HepG2 (cell line): Measurements from ENCODE around the gene QSOX1. TPM values are rescaled to one million over a fixed set of nuclear protein-coding genes. Genes with fewer than 3 reads are reported as not detected.

Experiments used
- ATAC-seq: fragments of 200-7000 bp; cut with Tn5 transposase; 3 replicates; pipeline ENCODE4 v1.9.1; 2020; ENCODE audit warnings: mild to moderate bottlenecking, moderate library complexity
- BruUV-seq: library from RNA; stranded (reverse); fragments of 400-500 nt; replicated peaks from 2 replicates; lab custom pipeline; 2021; lab: Mats Ljungman, UMichigan
- CTCF ChIA-PET: fragments of 300-600 bp; formaldehyde crosslinking; extraction: SDS; loops from one replicate; lab custom pipeline; 2021; ENCODE audit warnings: low total read pairs, inconsistent platforms, low intra/inter-chr PET ratio; lab: Yijun Ruan, JAX
- POLR2A ChIA-PET: fragments of 350-600 bp; sonication (Branson Sonifier 250); formaldehyde crosslinking; loops from one replicate; lab custom pipeline; 2020; ENCODE audit warnings: antibody characterized with exemption, inconsistent platforms; lab: Yijun Ruan, JAX
- DNase-seq: peaks from one replicate; pipeline ENCODE4 v3.0.0-alpha.2; 2015; ENCODE audit warnings: low spot score
- FAIRE-seq: peaks from 3 replicates; lab custom pipeline; 2011; peaks lifted over from hg19 to GRCh38; lab: Jason Lieb, UNC
- H2AFZ ChIP-seq: one replicate; pipeline ENCODE4 v1.6.1; 2011; ENCODE audit warnings: low read length, inconsistent platforms
- H3K27ac ChIP-seq: fragments of 300-600 bp; 3 replicates; pipeline ENCODE4 v1.8.0; 2011; ENCODE audit warnings: mixed run types, mild to moderate bottlenecking, mixed read lengths, low read length, inconsistent platforms; ENCODE audit not compliant: insufficient read depth; ENCODE audit errors: extremely low read length
- H3K27me3 ChIP-seq, 2 experiments: fragments of 200-600 bp in 1 of 2; 2 replicates in 1 of 2; 3 replicates in 1 of 2; pipeline versions ENCODE4 v1.6.0 to v1.8.0; 2011; ENCODE audit warnings: low read length in 2 of 2, mild to moderate bottlenecking in 2 of 2, moderate library complexity in 2 of 2, inconsistent platforms in 1 of 2; ENCODE audit not compliant: insufficient read depth in 2 of 2, control insufficient read depth in 1 of 2
- H3K36me3 ChIP-seq, 2 experiments: fragments of 200-600 bp in 1 of 2; replicated peaks in 1 of 2; 2 replicates in 1 of 2; 3 replicates in 1 of 2; pipeline versions ENCODE4 v1.5.1 to v1.8.0; 2011; ENCODE audit warnings: low read length in 2 of 2, inconsistent platforms in 1 of 2; ENCODE audit not compliant: insufficient read depth in 2 of 2, control insufficient read depth in 1 of 2
- H3K4me1 ChIP-seq: 2 replicates; pipeline ENCODE4 v1.5.1; 2012; ENCODE audit warnings: low read length, inconsistent platforms; ENCODE audit not compliant: insufficient read depth
- H3K4me2 ChIP-seq: 2 replicates; pipeline ENCODE4 v1.6.0; 2011; ENCODE audit warnings: low read depth, low read length, inconsistent platforms
- H3K4me3 ChIP-seq, 3 experiments: fragments of 200-600 bp in 1 of 3; sonication (generic), shearing (Covaris generic) in 1 of 3; replicated peaks in 1 of 3; 2 replicates each; pipeline ENCODE4 v1.5.1; 2011 to 2016; ENCODE audit warnings: low read length in 3 of 3, inconsistent platforms in 2 of 3, low read depth in 2 of 3, mild to moderate bottlenecking in 2 of 3, control low read depth in 1 of 3, mixed read lengths in 1 of 3; ENCODE audit not compliant: insufficient read depth in 1 of 3
- H3K79me2 ChIP-seq: one replicate; pipeline ENCODE4 v1.6.1; 2011; ENCODE audit warnings: low read length, inconsistent platforms; ENCODE audit not compliant: insufficient read depth
- H3K9ac ChIP-seq: 2 replicates; pipeline ENCODE4 v1.6.0; 2011; ENCODE audit warnings: mild to moderate bottlenecking, low read depth, low read length, inconsistent platforms; ENCODE audit not compliant: insufficient read depth
- H3K9me3 ChIP-seq: 2 replicates; pipeline ENCODE4 v1.5.1; 2012; ENCODE audit warnings: mild to moderate bottlenecking, low read length
- H4K20me1 ChIP-seq: 2 replicates; pipeline ENCODE4 v1.6.0; 2011; ENCODE audit warnings: inconsistent platforms, mild to moderate bottlenecking, low read length, moderate library complexity; ENCODE audit not compliant: insufficient read depth
- IKZF4 ChIP-seq: sonication (generic); formaldehyde crosslinking; IDR thresholded peaks from 2 replicates; pipeline ENCODE4 v1.5.1; 2020; ENCODE audit warnings: borderline replicate concordance, mild to moderate bottlenecking, low read depth, missing genetic modification reagents; ENCODE audit errors: not compliant biosample characterization
- KDM4B ChIP-seq: sonication (generic); formaldehyde crosslinking; IDR thresholded peaks from 2 replicates; pipeline ENCODE4 v1.4.0; 2020; ENCODE audit warnings: missing genetic modification reagents
- SETDB1 ChIP-seq: sonication (generic); formaldehyde crosslinking; IDR thresholded peaks from 2 replicates; pipeline ENCODE4 v1.5.1; 2020; ENCODE audit warnings: missing genetic modification reagents, mild to moderate bottlenecking, borderline replicate concordance
- SMARCC2 ChIP-seq: fragments of 450-650 bp; IDR thresholded peaks from 2 replicates; pipeline ENCODE4 v1.6.1; 2017; ENCODE audit warnings: antibody characterized with exemption, mild to moderate bottlenecking
- TSC22D2 ChIP-seq: sonication (generic); formaldehyde crosslinking; IDR thresholded peaks from 2 replicates; pipeline ENCODE4 v1.5.1; 2020; ENCODE audit warnings: missing genetic modification reagents, mild to moderate bottlenecking, borderline replicate concordance
- ZBTB34 ChIP-seq: sonication (generic); formaldehyde crosslinking; IDR thresholded peaks from 2 replicates; pipeline ENCODE4 v1.8.0; 2022; ENCODE audit warnings: mild to moderate bottlenecking, missing genetic modification reagents
- ZMAT3 ChIP-seq: sonication (generic); formaldehyde crosslinking; conservative IDR thresholded peaks from 2 replicates; pipeline ENCODE4 v1.7.0; 2021; ENCODE audit warnings: missing genetic modification reagents
- ZMYM2 ChIP-seq: sonication (generic); formaldehyde crosslinking; IDR thresholded peaks from 2 replicates; pipeline ENCODE4 v1.8.0; 2022; ENCODE audit warnings: mild to moderate bottlenecking, missing genetic modification reagents
- ZNF24 ChIP-seq: fragments of 450-650 bp; IDR thresholded peaks from 2 replicates; pipeline ENCODE4 v1.6.1; 2017; ENCODE audit warnings: antibody characterized with exemption, mild to moderate bottlenecking
- ZNF264 ChIP-seq: sonication (generic); formaldehyde crosslinking; IDR thresholded peaks from 2 replicates; pipeline ENCODE4 v1.4.0; 2020; ENCODE audit warnings: missing genetic modification reagents
- ZNF382 ChIP-seq: sonication (generic); formaldehyde crosslinking; IDR thresholded peaks from 2 replicates; pipeline ENCODE4 v1.5.0; 2020; ENCODE audit warnings: missing genetic modification reagents, mild to moderate bottlenecking, borderline replicate concordance
- ZNF713 ChIP-seq: sonication (generic); formaldehyde crosslinking; IDR thresholded peaks from 2 replicates; pipeline ENCODE4 v1.4.0; 2020; ENCODE audit warnings: mild to moderate bottlenecking, missing genetic modification reagents
- ZSCAN21 ChIP-seq: sonication (generic); formaldehyde crosslinking; IDR thresholded peaks from 2 replicates; pipeline ENCODE4 v1.8.0; 2022; ENCODE audit warnings: mild to moderate bottlenecking, missing genetic modification reagents, moderate library complexity, borderline replicate concordance
- WGBS: methylation state at CpG from one replicate; pipeline ENCODE4 v1.1.6; 2017; ENCODE audit warnings: low lambda C conversion rate; 5-methylcytosine and 5-hydroxymethylcytosine counted together
- in situ Hi-C: cut with HindIII; loops from 2 replicates; pipeline ENCODE4 v1.10.0; 2017; ENCODE audit warnings: low pct_unique_long_range_greater_than_20kb; ENCODE audit not compliant: extremely low pct_ligation_motif_present
- intact Hi-C: fragments of 100-400 bp; cut with micrococcal nuclease; formaldehyde crosslinking; loops from one replicate; pipeline ENCODE4 v1.10.0; 2022; ENCODE audit not compliant: unreplicated experiment
- polyA plus RNA-seq, 8 experiments: library from polyadenylated mRNA; depleted of rRNA in 3 of 8; stranded (reverse) in 7 of 8; unstranded in 1 of 8; fragments of >200 nt; fragmentation: Illumina TruSeq in 4 of 8; extraction: Trizol in 4 of 8; gene quantifications; 2 replicates each; pipeline versions ENCODE4 v1.2.1 to v1.2.3, GENCODE V29; 2011 to 2016; ENCODE audit warnings: low read depth in 4 of 8, missing spikeins in 1 of 8, mixed read lengths in 1 of 8; ENCODE audit not compliant: insufficient read depth in 1 of 8
- total RNA-seq, 5 experiments: library from RNA; depleted of rRNA; stranded (reverse); fragments of >200 nt; fragmentation: Illumina TruSeq; extraction: Trizol; gene quantifications; 2 replicates each; pipeline ENCODE4 v1.2.3, GENCODE V29; 2016; ENCODE audit warnings: low read depth in 1 of 5
- TF ChIP-seq, protein P1 (sequence below), 2 experiments: sonication (generic) in 1 of 2; formaldehyde crosslinking in 1 of 2; IDR thresholded peaks; 2 replicates each; pipeline versions ENCODE4 v1.6.1 to v1.9.0; 2014 to 2022; ENCODE audit warnings: antibody characterized with exemption in 1 of 2, borderline replicate concordance in 1 of 2, inconsistent platforms in 1 of 2, low read depth in 1 of 2, missing genetic modification reagents in 1 of 2

The QSOX1 gene
- total and polyA plus RNA-seq, 2 of the 13 experiments (the other 11 are each of a cell fraction or from before 2014, with no cell fraction given) = 6.8 to 40.2 TPM

GRCh38 chr1:180151508-180151907 lies 3.2 kb upstream of the QSOX1 start:
- no peak for FAIRE-seq
- Histone ChIP-seq H4K20me1 (no peaks in the 10 kb centered on the region), H2AFZ (no peak overlapping the region), H3K36me3 (no peaks in the 10 kb centered on the region), H3K9ac (no peak overlapping the region), H3K79me2 (no peaks in the 10 kb centered on the region), H3K27me3 (peaks cover 0 to 47% of the 10 kb centered on the region in 2 experiments; a peak in 4 of 5 replicates), H3K27ac (no peak overlapping the region), H3K4me1 (peaks cover 32% of the 10 kb centered on the region), H3K9me3 (no peaks in the 10 kb centered on the region), H3K4me3 (no peak overlapping the region), H3K4me2 (no peak overlapping the region)
- CTCF ChIA-PET = no interaction called here
- in situ Hi-C loops = no loop called here
- no TSS peak for BruUV-seq
- POLR2A ChIA-PET = no interaction called here
- no peak for DNase-seq
- no peak for ATAC-seq
- intact Hi-C loops = loop anchor here (10.0 kb wide), 1 partner anchor 197 kb away; the partner anchor contains the start of gene CEP350
- no peak for TF ChIP-seq ZSCAN21 (CRISPR knock-in tag)
- TF ChIP-seq TSC22D2 (CRISPR knock-in tag) = no peak
- TF ChIP-seq ZNF264 = no peak
- TF ChIP-seq ZMYM2 (CRISPR knock-in tag) = no peak
- TF ChIP-seq SMARCC2 = no peak
- no peak for TF ChIP-seq ZNF382 (CRISPR knock-in tag)
- no peak for TF ChIP-seq ZMAT3 (CRISPR knock-in tag)
- no peak for TF ChIP-seq ZNF713 (CRISPR knock-in tag)
- TF ChIP-seq IKZF4 (CRISPR knock-in tag) = no peak
- no peak for TF ChIP-seq ZBTB34
- no peak for TF ChIP-seq ZNF24
- TF ChIP-seq, protein P1, sequence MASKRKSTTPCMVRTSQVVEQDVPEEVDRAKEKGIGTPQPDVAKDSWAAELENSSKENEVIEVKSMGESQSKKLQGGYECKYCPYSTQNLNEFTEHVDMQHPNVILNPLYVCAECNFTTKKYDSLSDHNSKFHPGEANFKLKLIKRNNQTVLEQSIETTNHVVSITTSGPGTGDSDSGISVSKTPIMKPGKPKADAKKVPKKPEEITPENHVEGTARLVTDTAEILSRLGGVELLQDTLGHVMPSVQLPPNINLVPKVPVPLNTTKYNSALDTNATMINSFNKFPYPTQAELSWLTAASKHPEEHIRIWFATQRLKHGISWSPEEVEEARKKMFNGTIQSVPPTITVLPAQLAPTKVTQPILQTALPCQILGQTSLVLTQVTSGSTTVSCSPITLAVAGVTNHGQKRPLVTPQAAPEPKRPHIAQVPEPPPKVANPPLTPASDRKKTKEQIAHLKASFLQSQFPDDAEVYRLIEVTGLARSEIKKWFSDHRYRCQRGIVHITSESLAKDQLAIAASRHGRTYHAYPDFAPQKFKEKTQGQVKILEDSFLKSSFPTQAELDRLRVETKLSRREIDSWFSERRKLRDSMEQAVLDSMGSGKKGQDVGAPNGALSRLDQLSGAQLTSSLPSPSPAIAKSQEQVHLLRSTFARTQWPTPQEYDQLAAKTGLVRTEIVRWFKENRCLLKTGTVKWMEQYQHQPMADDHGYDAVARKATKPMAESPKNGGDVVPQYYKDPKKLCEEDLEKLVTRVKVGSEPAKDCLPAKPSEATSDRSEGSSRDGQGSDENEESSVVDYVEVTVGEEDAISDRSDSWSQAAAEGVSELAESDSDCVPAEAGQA (IDR thresholded peaks at IDR 0.05; ENCODE audit: low read depth) = no peak
- TF ChIP-seq, protein P1 (CRISPR knock-in tag; IDR thresholded peaks at IDR 0.05; ENCODE audit: borderline replicate concordance) = no peak
- TF ChIP-seq SETDB1 (CRISPR knock-in tag) = no peak
- no peak for TF ChIP-seq KDM4B (CRISPR knock-in tag)
- WGBS = 16% methylated on average over 3 of the region's 3 CpGs
